Measurements from ENCODE around the gene PIH1D2. TPM values are rescaled to one million over a fixed set of nuclear protein-coding genes. Genes with fewer than 3 reads are reported as not detected.

The PIH1D2 gene, protein sequence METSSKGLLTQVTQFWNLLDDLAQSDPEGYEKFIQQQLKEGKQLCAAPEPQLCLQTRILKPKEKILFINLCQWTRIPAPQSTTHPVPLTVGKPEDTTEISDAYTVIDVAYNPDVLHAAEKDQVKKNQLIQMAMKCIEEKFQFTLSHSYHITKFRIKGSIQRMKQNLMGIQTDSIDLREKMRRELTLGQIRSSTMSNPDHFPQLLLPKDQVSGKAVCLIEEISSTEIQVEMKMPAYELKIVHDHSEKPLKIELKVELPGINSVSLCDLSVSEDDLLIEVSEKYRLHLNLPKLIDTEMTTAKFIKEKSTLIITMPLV
- total RNA-seq = 1 to 10 TPM in 1 of 2 donors, under 1 TPM in 1; 0.82 to 1.0 TPM

- no peaks in the 10 kb centered on the region for H3K9me3 ChIP-seq
- intact Hi-C loops (cut with DNase I) = no loop called here
- DNase-seq = peak; percentile 82
- peak within 1 kb of the TSS; percentile 84 to 93 for H3K9ac ChIP-seq (ENCODE audit: low read depth in 2 of 2, low read length in 2 of 2)
- H3K4me1 ChIP-seq = no peaks in the 10 kb centered on the region
- H3K27ac ChIP-seq = peak within 1 kb of the TSS; percentile 90
- peak within 1 kb of the TSS; percentile 88 for H3K4me3 ChIP-seq
- no peaks in the 10 kb centered on the region for H3K36me3 ChIP-seq
- TF ChIP-seq CTCF (IDR thresholded peaks at IDR 0.05) = no peak
- H3K27me3 ChIP-seq = no peaks in the 10 kb centered on the region
These were observed at the start of gene PIH1D2, which contains the start of gene NKAPD1 for GRCh38 chr11:112073941-112074811. Gene PIH1D2, minus strand, starts transcription at chr11:112074017. Its CDS starts 843 bp downstream, at chr11:112073174. Gene NKAPD1, plus strand, starts transcription at chr11:112074299. Its CDS starts 1,276 bp downstream, at chr11:112075575.

DNA sequence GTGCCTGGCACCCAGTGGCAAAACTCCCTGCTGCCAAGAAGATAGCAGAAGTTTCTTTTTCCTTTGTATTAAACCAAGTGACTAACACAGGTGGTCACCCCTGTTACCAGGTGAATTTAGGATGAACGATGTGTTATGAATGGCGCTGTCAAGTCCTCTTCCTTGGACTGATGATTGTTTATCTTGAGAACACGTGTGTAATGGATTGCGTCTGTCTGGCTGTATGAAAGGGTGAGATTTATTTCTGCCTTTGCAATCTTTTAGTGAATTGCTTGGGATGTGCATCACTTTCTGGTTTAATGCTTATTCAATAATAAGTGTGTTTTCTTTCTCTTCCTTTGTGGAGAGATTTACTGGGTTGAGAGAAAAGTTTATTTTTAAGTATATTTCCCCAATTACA lies 49.3 kb upstream of the PIH1D2 start:
- no peak overlapping the region for H3K27ac ChIP-seq

GRCh38 chr11:112121981-112122615 lies 48.3 kb upstream of the PIH1D2 start:
- Histone ChIP-seq H3K9ac (ENCODE audit: low read depth in 2 of 2, low read length in 2 of 2) (no peak overlapping the region), H3K9me3 (no peaks in the 10 kb centered on the region), H3K27ac (no peak overlapping the region), H3K4me1 (no peaks in the 10 kb centered on the region), H3K27me3 (no peaks in the 10 kb centered on the region), H3K36me3 (no peaks in the 10 kb centered on the region), H3K4me3 (no peak overlapping the region)
- no peak for TF ChIP-seq CTCF (IDR thresholded peaks at IDR 0.05)
- no peak for DNase-seq
- intact Hi-C loops (cut with DNase I) = no loop called here

More for the DNA sequence above, 49.3 kb upstream of the PIH1D2 start:
- Histone ChIP-seq H3K27me3 (no peaks in the 10 kb centered on the region), H3K4me1 (no peaks in the 10 kb centered on the region), H3K9me3 (no peaks in the 10 kb centered on the region), H3K4me3 (no peak overlapping the region), H3K9ac (ENCODE audit: low read depth in 2 of 2, low read length in 2 of 2) (no peak overlapping the region), H3K36me3 (no peaks in the 10 kb centered on the region)
- no peak for DNase-seq
- no peak for TF ChIP-seq CTCF (IDR thresholded peaks at IDR 0.05)
- intact Hi-C loops (cut with DNase I) = no loop called here

GRCh38 chr11:112118176-112118575 lies 44.4 kb upstream of the PIH1D2 start:
- intact Hi-C loops (cut with DNase I) = no loop called here
- no peaks in the 10 kb centered on the region for H3K36me3 ChIP-seq
- H3K4me3 ChIP-seq = no peak overlapping the region
- DNase-seq = no peak
- H3K27me3 ChIP-seq = no peaks in the 10 kb centered on the region
- no peak overlapping the region for H3K27ac ChIP-seq
- H3K4me1 ChIP-seq = no peaks in the 10 kb centered on the region
- H3K9me3 ChIP-seq = no peaks in the 10 kb centered on the region
- no peak for TF ChIP-seq CTCF (IDR thresholded peaks at IDR 0.05)
- H3K9ac ChIP-seq (ENCODE audit: low read depth in 2 of 2, low read length in 2 of 2) = no peak overlapping the region

- intact Hi-C loops (cut with DNase I) = no loop called here
- Histone ChIP-seq H3K9ac (ENCODE audit: low read depth in 2 of 2, low read length in 2 of 2) (no peak overlapping the region), H3K36me3 (no peaks in the 10 kb centered on the region), H3K4me1 (no peaks in the 10 kb centered on the region), H3K4me3 (no peak overlapping the region), H3K9me3 (no peaks in the 10 kb centered on the region), H3K27me3 (no peaks in the 10 kb centered on the region), H3K27ac (no peak overlapping the region)
- TF ChIP-seq CTCF (IDR thresholded peaks at IDR 0.05) = no peak
- no peak for DNase-seq
These were observed 41.6 kb upstream of the PIH1D2 start for GRCh38 chr11:112115386-112115785.

All from colonic mucosa (tissue), 4 donors.